Pons (tissue), 1 donor: ENCODE data around the gene TARDBP.
"Not testable (repeated sequence)": the region's sequence is repeated elsewhere in the genome, so short reads cannot be mapped to it uniquely, and the experiment has no call there.

Experiments
- DNase-seq: peaks from one replicate; pipeline ENCODE4 v3.0.0-alpha.2; 2016; ENCODE audit warnings: low spot score

TARDBP gene

DNA sequence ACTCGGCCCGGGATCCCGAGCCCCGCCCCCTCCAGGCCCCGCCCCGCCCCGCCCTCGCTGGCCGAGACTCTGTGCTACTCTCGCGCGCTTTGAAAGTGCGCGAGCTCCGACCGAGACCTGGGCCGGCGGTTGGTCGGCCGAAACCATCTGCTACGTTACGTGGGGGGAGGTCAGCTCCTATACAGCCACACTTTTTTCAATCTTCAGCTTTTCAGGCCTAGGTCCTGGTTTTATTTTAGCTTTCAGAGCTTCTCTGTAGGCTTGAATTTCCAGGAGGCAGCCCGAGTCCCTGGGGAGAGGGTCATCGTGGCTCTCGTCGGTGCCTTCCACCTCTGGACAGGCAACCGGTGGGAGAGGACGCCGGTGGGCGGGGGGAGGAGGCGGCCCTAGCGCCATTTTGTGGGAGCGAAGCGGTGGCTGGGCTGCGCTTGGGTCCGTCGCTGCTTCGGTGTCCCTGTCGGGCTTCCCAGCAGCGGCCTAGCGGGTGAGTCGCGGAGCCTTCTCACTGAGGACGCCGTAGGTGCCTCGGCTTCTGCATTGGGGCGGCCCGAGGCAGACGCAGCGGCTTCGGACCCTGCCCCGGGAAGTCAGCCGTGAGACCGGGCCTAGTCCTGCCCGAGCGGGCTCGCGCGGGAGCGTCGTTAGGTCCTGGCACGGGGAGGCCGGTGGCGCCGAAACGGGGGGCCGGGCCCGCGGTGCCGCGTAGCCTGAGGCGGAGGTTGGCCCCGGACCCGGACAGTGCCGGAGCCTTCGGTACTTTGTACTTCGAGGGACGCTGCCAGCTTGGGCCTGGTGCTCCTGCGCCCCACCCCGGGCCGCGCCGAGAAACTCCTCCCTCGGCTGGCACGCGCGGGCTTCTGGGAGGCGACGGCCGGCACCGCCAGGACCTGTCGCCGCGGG is at the start of gene TARDBP:
TSS of gene TARDBP (plus strand) at position 395 of the 900 bp plus-strand sequence. CDS start 1,074 bp downstream, outside the sequence.
- peak; percentile 80 for DNase-seq

DNA sequence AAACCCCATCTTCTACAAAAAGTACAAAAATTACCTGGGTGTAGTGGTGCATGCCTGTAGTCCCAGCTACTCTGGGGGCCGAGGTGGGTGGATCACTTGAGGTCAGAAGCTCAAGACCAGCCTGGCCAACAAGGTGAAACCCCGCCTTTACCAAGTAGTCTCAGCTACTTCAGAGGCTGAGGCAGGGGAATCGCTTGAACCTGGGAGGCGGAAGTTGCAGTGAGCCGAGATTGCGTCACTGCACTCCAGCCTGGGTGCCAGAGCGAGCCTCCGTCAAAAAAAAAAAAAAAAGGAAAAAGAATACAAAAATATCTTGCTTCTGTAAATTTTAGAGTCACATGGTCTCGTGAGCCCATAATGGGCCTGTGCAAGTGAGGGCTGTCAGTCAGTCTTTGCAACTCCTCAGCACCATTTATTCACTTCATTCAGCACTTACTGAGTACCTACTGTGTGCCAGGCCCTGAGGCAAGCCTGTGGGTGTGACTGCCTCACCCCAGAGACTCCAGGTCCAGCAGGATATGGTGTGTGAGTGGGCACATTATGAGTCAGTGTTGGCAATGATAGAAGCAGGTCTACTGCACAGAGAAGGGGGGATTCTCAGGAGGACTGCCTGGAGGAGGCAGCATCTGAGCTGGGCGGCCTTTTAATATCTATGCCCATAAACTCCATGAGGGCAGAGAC is 46.8 kb upstream of the TARDBP start:
- no peak for DNase-seq

DNA sequence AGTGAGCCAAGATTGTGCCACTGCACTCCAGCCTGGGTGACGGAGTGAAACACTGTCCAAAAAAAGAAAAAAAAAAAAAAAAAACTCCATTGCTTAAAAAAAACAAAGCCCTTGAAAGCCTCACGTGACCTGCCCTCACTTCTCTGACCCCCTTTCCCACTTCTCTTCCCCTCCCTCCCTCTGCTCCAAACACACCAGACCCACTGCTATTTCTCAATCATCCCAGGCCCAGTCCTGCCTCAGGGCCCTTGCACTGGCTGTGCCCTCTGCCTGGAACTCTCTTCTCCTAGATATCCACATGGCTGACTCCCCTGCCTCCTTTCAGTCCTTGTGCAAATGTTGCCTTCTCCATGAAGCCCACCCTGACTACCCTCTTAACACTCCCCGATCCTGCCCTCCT is 45.4 kb upstream of the TARDBP start:
- DNase-seq: no peak

DNA sequence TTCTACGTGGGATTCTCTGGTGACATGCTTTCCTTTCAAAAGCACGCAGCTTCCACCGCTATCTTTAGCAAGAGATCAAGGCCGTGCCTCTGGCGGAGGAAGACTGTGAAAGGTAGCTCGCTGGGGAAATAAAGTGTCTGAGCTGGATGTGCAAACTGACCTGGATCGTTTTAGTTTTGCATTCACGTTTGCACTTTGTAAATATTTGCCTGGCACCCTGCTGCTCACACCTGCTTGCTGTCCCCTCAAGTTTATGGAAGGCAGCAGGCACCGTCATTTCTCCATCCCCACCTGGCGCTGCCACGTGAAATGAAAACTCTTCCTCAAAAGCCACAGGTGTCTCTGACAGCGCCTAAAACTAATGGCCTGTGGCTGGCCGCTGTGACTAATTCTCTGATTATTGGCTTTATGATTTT is 44.0 kb upstream of the TARDBP start:
- no peak for DNase-seq

DNA sequence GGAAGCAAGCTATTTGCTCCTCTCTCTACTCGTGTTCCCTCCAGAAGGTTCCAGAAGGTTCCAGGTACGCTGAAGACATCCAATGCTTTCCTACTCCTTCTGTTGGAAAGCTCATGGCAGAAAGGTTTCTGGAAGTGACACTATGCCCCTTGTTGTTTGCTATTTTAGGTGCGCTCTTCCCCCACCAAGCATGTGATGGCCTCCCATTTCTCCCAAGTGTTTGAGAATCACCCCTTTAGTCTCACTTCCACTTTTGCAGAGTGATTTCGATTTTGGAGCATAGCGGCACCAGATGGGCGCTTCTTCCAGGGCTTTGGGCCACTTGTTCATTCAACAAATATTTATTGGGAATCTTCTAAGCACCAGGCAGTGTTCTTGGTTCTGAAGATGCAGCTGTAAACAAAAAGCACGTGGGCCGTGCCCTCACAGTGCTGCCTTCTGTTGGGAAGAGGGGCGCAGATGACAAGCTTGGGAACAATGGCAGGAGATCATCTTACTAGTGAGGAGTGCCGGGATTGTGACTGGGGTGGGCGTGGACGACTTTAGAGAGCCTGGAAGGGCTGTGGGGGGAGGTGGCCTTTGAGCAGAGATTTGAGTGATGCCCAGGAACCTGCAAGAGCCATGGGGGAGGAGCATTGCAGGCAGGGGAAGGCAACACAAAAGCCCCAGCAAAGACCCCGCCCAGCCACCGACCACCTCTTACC is 43.0 kb upstream of the TARDBP start:
- DNase-seq: peak; percentile 62

DNA sequence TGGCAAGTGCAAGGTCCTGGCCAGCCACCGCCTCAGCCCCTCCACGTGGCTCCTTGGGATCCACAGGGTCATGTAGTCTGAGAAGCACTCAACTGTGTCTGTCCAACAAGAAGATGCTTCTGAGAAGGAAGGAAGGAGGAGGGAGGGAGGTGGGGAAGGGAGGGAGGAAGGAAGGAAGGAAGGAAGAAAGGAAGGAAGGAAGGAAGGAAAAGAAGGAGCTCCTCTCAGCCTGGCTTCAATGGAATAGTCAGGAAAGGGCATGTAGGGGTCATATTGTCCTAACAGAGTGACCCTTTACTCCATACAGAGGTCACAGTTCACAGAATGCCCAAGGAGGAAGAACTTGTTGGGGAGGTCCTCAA is 42.5 kb upstream of the TARDBP start:
- no peak for DNase-seq

DNA sequence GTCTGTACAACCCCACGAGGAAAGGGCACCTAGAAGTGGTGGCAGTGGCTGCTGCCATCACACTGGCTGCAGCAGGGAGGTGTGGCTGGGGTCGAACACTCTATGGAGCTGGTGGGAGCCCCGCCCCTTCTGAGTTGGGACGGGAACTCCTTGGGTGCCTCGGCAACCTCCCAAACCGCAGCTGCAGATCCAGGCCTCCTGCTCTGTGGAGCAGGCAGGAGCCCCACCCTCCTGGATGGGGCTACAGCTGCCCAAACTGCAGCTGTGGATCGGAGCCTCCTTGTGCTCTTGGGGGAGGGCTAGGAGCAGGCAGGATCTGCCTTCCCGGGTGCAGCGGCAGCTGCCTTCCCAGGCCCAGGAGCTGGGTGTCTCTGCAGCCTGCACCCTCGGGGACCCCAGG is 38.9 kb upstream of the TARDBP start:
- no peak for DNase-seq

DNA sequence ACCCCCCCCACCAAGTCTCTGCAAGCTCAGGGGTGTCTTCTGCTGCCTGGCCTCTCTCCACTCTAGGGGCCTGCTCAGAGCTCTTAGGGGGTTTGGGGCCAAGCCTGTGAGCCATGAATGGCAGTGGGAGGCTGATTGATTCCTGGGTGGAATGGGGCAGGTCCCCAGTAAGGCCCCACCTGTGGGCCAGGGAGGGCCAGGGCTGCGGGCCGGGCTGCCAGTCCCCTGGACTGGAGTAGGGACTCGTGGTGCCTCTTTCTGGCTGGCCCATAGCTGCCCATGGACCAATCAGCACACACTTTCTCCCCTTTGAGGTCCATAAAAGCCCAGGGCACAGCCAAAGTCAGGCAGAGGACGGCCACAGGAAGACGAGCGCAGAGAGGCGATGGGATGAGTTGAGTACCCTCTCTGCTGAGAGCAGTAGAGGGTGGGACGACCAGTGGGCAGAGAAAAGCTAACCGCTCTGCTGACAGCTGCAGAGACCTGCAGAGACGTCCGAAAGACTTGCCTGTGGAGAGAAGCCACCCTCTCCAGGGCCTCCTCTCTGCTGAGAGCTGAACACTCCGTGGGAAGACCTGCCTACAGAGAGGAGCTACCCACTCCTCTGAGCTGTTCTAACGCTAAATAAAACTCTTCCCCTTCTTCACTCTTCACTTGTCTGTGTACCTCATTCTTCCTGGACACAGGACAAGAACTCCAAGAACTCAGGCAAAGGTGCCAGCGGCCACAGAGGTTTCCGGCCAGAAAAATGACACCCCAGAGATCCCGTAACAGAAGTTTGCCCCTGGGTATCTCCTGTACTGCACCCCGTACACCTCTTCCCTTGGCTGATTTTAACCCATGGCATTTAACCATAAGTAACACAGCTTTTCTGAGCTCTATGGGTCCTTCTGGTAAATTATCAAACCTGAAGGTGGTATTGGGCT is 38.2 kb upstream of the TARDBP start:
- no peak for DNase-seq

DNA sequence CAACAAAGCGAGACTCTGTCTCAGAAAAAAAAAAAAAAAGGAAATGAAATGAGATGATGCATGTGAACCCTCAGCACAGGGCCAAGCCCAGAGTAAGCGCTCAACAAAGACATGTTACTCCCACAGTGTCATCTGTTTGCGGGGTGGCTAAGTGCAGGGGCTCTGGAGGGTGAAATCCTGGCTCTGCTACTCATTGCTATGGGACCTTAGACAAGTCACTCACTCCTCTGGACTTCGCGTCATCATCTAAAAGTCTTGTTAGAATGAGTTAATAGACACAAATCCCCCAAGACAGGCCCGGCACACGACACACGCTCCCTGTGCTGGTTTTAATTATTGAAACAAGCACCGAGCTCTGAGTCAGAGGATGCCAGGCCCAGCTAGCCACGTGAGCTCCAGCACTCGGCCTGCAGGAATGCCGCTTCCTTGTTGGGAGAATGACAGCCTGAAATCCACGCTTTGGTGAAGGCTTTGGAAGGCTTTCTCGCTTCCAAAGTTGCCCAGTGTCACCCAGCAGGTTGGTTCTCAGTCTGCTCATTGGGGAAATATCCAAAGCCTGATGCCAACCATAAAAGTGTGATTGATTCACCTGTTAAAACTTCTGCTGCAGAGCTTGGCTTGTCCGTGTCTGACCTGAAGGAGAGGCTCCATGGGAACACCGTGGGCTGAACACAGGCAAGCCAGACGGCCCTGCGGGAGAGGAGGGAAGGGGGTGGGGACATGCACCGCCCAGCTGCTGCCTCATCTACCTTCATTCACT is 36.7 kb upstream of the TARDBP start:
- no peak for DNase-seq

DNA sequence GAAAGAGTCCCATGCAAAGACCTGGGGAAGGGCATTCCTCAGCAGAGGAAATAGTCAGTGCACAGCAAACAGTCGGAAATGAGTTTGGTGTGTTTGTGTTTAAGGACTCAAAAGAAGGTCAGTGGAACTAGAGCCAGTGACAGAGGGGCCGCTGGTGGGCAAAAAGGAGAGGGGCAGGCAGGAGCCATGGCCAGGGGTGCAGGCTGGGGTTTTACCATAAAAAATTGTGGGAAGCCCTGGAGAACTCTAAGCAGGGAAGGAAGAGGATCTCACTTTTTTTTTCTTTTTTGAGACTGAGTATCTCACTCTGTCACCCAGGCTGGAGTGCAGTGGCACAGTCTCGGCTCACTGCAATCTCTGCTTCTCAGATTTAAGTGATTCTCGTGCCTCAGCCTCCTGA is 33.7 kb upstream of the TARDBP start:
- no peak for DNase-seq

DNA sequence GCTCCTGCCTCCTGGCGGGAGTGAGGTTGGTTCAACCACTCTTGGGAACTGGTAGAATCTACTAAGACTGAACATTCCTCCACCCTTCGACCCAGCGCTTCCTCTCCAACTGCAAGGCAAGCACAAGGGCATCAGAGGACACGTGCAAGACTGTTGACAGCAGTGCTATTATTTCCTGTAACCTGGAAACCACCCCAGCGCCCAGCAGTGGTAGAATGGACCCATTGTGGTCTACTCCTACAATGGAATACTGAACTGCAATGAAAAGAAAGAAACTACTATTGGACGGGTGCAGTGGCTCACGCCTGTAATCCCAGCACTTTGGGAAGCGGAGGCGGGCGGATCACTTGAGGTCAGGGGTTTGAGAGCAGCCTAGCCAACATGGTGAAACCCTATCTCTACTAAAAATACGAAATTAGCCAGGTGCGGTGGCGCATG is 33.0 kb upstream of the TARDBP start:
- DNase-seq: peak; percentile 96

DNA sequence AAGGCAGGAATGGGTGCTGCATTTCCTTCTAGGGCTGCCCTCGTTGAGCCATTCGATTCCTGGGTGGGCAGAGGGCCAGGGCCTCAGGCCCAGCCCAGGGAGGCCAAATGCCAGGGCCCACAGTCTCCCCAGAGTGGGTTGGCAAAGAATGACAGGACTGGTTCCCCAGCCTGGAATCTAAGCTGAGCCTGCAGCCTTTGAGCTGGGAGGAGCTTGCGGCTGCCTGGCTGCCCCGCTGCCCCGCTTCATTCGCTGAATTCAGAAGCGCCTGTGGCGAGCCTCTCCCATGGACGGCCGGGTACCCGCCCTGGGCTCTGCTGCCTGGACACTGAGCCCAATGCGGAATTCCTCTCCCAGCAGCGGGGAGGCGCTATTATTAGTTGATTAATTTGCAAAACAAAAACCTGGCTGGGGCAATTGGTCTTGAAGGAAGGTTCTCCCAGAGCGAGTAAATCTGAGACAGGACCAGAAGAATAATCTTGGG is 32.3 kb upstream of the TARDBP start:
- DNase-seq: peak; percentile 95

DNA sequence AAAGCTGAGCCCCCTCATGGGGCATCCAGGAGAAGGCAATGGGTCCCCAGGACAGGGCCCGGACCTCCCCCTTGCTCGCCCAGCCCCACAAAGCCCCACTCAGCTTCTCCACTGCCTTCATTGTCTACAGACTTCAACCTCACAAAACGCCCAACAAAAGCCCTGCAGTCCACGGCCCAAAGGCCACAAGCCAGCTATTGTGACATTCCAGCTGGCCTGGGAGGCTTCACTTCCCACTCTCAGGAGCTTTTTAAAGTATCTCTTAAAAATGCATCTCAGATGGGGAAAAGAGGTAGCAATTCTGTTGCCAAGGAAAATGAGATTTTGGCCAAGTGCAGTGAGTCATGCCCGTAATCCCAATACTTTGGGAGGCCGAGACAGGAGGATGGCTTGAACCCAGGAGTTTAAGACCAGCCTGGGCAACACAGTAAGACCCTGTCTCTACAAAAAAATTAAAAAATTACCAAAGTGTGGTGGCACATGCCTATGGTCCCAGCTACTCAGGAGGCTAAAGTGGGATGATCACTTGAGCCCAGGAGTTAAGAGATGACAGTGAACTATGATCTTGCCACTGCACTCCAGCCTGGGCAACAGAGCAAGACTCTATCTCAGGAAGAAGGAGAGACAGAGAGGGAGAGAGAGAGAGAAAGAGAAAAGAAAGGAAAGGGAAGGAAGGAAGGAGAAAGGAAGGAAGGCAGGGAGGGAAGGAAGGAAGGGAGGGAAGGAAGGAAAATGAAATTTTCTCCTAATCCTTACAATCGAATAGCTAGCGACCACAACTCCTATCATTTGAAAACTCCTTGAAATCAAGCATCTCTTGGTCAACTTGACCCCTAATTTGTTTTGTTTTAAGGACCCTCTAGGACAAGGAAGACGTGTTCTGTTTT is 31.4 kb upstream of the TARDBP start:
- DNase-seq: peak; percentile 97

DNA sequence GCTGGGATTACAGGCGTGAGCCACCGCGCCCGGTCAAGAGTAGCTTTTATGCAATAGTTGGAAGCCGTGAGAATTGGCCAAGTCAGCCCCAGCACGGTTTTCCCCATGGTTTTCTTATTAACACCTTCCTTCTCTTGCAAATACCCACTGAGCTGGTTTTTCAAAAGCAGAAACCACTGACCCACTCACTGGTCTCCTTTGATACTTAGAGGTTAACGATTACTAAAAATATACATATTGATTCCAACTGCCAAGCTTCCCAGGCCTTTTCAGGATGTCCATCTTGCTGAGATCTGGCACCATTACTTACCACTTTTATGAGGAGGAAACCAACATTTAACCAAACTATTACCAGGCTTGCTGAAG is 25.9 kb upstream of the TARDBP start:
- DNase-seq: no peak

DNA sequence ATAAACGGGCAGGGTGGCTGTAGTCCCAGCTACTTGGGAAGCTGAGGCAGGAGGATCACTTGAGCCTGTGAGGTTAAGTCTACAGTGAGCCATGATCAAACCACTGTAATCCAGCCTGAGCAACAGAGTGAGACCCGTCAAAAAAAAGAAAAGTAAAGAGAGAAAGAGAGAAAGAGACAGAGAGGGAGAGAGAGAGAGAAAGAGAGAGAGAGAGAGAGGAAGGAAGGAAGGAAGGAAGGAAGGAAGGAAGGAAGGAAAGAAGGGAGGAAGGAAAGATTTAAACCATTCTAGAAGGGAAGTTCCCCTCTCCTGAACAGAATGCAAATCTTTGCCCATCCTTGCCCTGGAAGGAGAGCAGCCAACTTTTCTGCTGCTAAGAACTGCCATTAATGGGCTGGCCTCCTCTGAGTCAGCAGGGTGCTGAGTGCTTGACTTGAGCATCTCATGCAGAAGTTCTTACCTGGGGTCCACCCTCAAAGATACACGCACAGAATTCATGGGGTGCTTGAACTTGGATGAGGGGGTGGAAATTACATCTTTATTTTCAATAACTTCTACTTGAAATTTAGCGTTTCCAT is 24.5 kb upstream of the TARDBP start:
- no peak for DNase-seq

DNA sequence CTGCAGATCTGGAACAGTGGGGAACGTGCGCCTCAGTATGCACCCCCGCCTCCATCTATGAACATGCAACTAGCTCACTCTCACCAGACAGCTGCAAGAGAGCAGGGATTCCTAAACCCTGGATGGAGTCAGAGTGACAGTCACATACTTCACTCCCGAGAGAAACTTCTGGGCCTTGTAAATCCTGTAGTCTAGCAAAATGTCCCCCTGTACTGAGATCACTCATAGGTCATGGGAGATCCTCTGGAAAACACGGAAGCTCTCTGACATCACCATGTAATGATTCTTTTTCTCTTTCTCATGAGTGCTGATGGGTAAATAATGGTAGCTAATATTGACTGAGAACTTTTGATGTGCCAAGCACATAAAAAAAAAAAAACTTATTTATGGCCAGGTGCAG is 23.4 kb upstream of the TARDBP start:
- DNase-seq: no peak

DNA sequence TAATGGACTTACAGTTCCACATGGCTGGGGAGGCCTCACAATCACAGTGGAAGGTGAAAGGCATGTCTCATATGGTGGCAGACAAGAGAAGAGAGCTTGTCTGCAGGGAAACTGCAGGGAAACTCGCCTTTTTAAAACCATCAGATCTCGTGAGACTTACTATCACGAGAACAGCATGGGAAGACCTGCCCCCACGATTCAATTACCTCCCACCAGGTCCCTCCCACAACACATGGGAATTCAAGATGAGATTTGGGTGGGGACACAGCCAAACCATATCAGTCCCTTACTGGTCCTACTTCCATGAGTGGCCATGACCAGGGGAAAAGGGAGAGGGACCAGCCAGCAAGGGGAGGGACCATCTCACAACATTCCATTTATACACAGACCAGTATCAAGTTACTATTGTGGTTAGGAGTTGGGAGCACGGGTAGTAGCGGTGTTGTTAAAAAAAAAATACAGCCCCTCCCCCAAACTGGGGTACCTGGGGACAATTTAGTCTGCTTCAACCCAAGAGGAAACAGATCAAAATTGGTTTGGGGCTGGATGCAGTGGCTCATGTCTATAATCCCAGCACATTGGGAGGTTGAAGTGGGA is 22.4 kb upstream of the TARDBP start:
- DNase-seq: not testable (repeated sequence)

DNA sequence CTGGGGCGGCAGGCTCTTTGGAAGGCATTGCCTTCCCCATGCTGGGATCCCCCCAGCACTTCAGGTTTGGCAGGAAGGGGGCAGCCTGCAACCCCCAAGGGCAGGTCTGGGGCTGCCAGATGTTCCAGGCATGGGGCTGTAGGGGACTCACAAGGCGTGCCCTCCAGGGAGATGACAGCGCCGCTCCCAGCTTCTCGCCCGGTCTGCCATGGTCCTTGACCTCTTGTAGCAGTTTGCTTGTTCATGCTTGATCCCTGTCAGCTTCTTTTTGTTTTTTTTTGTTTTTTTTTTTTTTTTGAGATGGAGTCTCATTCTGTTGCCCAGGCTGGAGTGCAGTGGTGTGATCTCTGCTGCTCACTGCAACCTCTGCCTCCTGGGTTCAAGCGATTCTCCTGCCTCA is 21.6 kb upstream of the TARDBP start:
- DNase-seq: no peak

DNA sequence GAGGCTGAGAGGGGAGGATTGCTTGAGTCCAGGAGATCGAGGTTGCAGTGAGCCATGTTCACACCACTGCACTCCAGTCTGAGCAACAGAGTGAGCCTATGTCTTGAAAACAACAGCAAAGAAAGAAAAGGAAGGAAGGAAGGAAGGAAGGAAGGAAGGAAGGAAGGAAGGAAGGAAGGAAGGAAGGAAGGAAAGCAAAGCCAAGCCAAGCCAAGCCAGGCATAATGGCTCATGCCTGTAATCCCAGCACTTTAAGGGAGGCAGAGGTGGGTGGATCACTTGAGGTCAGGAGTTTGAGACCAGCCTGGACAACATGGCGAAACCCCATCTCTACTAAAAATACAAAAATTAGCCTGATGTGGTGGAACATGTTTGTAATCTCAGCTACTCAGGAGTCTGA is 20.4 kb upstream of the TARDBP start:
- DNase-seq: not testable (repeated sequence)
